Measurements from ENCODE around the gene RASGEF1C. TPM values are rescaled to one million over a fixed set of nuclear protein-coding genes. Genes with fewer than 3 reads are reported as not detected.

The RASGEF1C gene
- total and polyA plus RNA-seq, 2 experiments from 2014 or later, result 0.40 to 0.42 TPM

- Histone ChIP-seq H3K4me3 (peak overlapping the region; percentile 55), H3K9me2 (ENCODE audit: insufficient read depth) (no peaks in the 10 kb centered on the region), H2AFZ (no peak overlapping the region), H3K79me2 (replicated peaks; ENCODE audit: insufficient read depth) (no peaks in the 10 kb centered on the region), H3F3A (replicated peaks; ENCODE audit: low read depth) (0 out of 2 replicates have a peak, but pooled peaks cover 13% of the 10 kb centered on the region), H3K4me2 (peak overlapping the region; percentile 70; the same call in 1 of the 2 replicates), H4K20me1 (replicated peaks; ENCODE audit: insufficient read depth) (no peaks in the 10 kb centered on the region), H3K27me3 (ENCODE audit: insufficient read depth) (peaks cover 37% of the 10 kb centered on the region), H3K36me3 (ENCODE audit: insufficient read depth) (no peaks in the 10 kb centered on the region), H3K4me1 (ENCODE audit: insufficient read depth) (no peaks in the 10 kb centered on the region), H3K27ac (ENCODE audit: low read depth) (no peak overlapping the region)
- H3K4me1 Mint-ChIP-seq, result peaks cover 8% of the 10 kb centered on the region; the same call in 2 of the 3 replicates
- DNase-seq (ENCODE audit: low spot score) (peak; percentile 51), ATAC-seq (peak; percentile 29)
- TF ChIP-seq NANOG (IDR thresholded peaks at IDR 0.05; ENCODE audit: borderline replicate concordance) (no peak), STAT1 (IDR thresholded peaks at IDR 0.05; ENCODE audit: unreplicated experiment) (no peak), CTCF (conservative IDR thresholded peaks at IDR 0.05; ENCODE audit: low read depth in 2 of 2) (0 out of 4 replicates have a peak, but pooled peaks of 1 of the 2 experiments have one; percentile 4)
- H3K4me3 Mint-ChIP-seq, result peak overlapping the region; percentile 59
- H3K27me3 Mint-ChIP-seq (ENCODE audit: insufficient read depth, low read depth, poor library complexity), result peaks cover 29% of the 10 kb centered on the region
- no peaks in the 10 kb centered on the region; the same call in 2 of the 3 replicates for H3K36me3 Mint-ChIP-seq (ENCODE audit: low read depth)
- H3K27ac Mint-ChIP-seq, result no peak overlapping the region
- no peaks in the 10 kb centered on the region for H3K9me3 Mint-ChIP-seq
Observed at GRCh38 chr5:180208435-180209081, 453 bp downstream of the RASGEF1C start.

- peak overlapping the region; percentile 69 for H2AFZ ChIP-seq
- H3K79me2 ChIP-seq (replicated peaks; ENCODE audit: insufficient read depth), result no peaks in the 10 kb centered on the region
- Mint-ChIP-seq H3K9me3 (no peaks in the 10 kb centered on the region), H3K27ac (no peak overlapping the region), H3K4me3 (peak overlapping the region; percentile 59), H3K27me3 (ENCODE audit: insufficient read depth, low read depth, poor library complexity) (peaks cover 24% of the 10 kb centered on the region), H3K36me3 (ENCODE audit: low read depth) (no peaks in the 10 kb centered on the region; the same call in 2 of the 3 replicates), H3K4me1 (peaks cover 8% of the 10 kb centered on the region; the same call in 2 of the 3 replicates)
- H4K20me1 ChIP-seq (replicated peaks; ENCODE audit: insufficient read depth), result no peaks in the 10 kb centered on the region
- peak; percentile 42 for DNase-seq (ENCODE audit: low spot score)
- no peaks in the 10 kb centered on the region for H3K4me1 ChIP-seq (ENCODE audit: insufficient read depth)
- H3K27me3 ChIP-seq (ENCODE audit: insufficient read depth), result peaks cover 37% of the 10 kb centered on the region
- H3F3A ChIP-seq (replicated peaks; ENCODE audit: low read depth), result 0 out of 2 replicates have a peak, but pooled peaks cover 13% of the 10 kb centered on the region
- H3K4me2 ChIP-seq, result peak overlapping the region; percentile 70
- peak; percentile 20 for ATAC-seq
- H3K27ac ChIP-seq (ENCODE audit: low read depth), result no peak overlapping the region
- H3K4me3 ChIP-seq, result peak overlapping the region; percentile 55
- no peaks in the 10 kb centered on the region for H3K9me2 ChIP-seq (ENCODE audit: insufficient read depth)
- no peaks in the 10 kb centered on the region for H3K36me3 ChIP-seq (ENCODE audit: insufficient read depth)
- TF ChIP-seq ETS1 (IDR thresholded peaks at IDR 0.05), result no peak
- no peak for TF ChIP-seq EZH2 (IDR thresholded peaks at IDR 0.05; ENCODE audit: low read depth, unreplicated experiment)
- TF ChIP-seq ZNF331 (CRISPR knock-in tag; IDR thresholded peaks at IDR 0.05; ENCODE audit: low read depth), result no peak
- TF ChIP-seq REST (IDR thresholded peaks at IDR 0.05; ENCODE audit: unreplicated experiment), result no peak
- no peak for TF ChIP-seq CTCF (conservative IDR thresholded peaks at IDR 0.05; ENCODE audit: low read depth in 2 of 2)
Observed at GRCh38 chr5:180208038-180208434, 975 bp downstream of the RASGEF1C start.

Measured in GM23338 (cell line).